AG10803 (cell line): ENCODE data around the gene TMEM121.

ENCODE experiments used
- DNase-seq: peaks from one replicate; pipeline ENCODE4 v3.0.0; 2010; ENCODE audit warnings: low read depth
- H3K4me3 ChIP-seq: 2 replicates; pipeline ENCODE4 v1.5.1; 2011; ENCODE audit warnings: mild to moderate bottlenecking, low read length, control low read depth
- TF ChIP-seq, protein P1 (sequence below): conservative IDR thresholded peaks from 2 replicates; pipeline ENCODE4 v1.5.1; 2011; ENCODE audit warnings: mild to moderate bottlenecking, low read length, control low read depth, inconsistent platforms

TMEM121 gene

DNA sequence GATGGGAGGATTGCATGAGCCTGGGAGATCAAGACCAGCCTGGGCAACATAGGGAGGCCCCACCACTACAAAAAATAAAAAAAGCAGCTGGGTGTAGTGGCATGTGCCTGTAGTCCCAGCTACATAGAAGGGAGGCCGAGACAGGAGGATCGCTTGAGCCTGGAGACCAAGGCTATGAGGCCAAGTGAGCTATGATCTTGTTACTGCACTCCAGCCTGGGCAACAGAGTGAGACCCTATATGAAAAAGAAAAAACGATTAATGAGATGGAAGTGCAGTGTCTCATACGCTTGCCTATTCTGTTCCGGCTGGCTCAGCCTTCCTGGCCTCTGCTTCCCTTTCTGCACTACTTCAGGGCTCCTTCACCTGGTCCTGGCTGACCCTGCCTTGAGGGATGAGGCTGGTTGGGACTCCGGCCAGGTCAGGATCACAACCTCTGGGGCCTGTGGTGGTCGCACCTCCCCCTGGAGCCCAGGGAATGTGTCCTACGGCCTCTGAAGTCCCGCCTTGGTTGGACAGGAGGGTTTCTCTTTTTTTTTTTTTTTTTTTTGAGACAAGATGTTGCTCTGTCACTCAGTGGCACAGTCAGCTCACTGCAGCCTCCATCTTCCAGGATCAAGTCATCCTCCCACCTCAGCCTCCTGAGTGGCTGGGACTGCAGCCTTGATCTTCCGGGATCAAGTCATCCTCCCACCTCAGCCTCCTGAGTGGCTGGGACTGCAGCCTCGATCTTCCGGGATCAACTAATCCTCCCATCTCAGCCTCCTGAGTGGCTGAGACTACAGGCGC is 24.7 kb upstream of the TMEM121 start:
- TF ChIP-seq, protein P1, sequence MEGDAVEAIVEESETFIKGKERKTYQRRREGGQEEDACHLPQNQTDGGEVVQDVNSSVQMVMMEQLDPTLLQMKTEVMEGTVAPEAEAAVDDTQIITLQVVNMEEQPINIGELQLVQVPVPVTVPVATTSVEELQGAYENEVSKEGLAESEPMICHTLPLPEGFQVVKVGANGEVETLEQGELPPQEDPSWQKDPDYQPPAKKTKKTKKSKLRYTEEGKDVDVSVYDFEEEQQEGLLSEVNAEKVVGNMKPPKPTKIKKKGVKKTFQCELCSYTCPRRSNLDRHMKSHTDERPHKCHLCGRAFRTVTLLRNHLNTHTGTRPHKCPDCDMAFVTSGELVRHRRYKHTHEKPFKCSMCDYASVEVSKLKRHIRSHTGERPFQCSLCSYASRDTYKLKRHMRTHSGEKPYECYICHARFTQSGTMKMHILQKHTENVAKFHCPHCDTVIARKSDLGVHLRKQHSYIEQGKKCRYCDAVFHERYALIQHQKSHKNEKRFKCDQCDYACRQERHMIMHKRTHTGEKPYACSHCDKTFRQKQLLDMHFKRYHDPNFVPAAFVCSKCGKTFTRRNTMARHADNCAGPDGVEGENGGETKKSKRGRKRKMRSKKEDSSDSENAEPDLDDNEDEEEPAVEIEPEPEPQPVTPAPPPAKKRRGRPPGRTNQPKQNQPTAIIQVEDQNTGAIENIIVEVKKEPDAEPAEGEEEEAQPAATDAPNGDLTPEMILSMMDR = no peak
- DNase-seq = no peak
- H3K4me3 ChIP-seq = no peak overlapping the region

DNA sequence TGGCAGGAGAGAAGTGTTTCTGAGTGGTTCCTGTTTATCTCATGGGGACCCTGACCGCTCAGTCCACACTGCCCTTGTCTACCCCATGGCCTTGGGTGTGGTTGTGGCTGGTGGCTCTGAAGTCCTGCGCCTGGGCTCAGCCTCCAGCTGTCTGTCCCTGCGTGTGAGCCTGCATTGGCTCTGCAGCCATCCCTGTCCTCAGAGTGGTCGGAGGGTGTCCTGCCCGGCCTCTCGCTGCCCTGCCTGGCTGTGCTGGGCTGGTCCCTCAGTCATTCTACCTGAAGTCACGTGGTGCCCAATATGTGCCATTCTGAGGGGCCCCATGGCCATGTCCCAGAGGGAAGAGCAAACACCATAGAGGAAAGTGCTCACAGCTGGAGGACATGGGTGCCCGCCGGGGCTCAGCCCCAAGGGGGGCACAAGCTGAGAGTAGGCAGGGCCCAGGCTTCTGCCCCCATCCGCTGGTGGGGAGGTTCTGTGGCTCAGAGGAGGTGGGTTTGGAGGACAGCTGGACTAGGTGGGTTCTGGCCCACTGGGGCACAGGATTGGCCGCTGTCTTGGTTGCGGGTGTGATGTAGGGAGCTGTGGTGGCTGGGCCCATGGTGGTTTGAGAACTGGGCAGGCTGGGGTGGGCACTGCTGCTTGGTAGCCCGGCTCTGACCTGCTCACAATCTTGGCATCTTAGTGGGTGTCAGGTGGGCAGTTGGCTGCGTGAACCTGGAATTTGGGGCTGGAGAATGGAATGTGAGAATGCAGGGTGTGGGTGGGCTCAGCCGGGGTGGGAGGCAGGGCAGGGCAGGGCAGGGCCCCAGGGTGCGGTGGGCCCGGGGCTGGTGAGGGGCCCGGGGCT is 23.7 kb upstream of the TMEM121 start:
- no peak overlapping the region for H3K4me3 ChIP-seq
- no peak for DNase-seq
- TF ChIP-seq, protein P1 = no peak

DNA sequence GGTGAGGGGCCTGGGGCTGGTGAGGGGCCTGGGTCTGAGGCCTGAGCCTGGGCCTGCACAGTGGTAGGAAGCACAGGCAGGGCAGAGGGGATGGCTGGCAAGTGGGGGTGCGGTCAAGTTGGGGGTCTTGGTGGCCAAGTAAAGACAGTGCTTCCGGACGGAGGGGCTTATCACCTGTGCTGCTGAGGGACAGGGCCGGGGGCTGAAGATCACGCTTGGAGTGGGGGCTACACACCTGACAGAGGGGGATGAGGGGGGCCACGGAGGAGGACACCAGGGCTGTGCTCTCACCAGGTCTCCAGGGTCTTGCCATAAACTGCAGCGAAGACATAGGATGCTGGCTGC is 23.1 kb upstream of the TMEM121 start:
- TF ChIP-seq, protein P1 = no peak
- H3K4me3 ChIP-seq = no peak overlapping the region
- no peak for DNase-seq

DNA sequence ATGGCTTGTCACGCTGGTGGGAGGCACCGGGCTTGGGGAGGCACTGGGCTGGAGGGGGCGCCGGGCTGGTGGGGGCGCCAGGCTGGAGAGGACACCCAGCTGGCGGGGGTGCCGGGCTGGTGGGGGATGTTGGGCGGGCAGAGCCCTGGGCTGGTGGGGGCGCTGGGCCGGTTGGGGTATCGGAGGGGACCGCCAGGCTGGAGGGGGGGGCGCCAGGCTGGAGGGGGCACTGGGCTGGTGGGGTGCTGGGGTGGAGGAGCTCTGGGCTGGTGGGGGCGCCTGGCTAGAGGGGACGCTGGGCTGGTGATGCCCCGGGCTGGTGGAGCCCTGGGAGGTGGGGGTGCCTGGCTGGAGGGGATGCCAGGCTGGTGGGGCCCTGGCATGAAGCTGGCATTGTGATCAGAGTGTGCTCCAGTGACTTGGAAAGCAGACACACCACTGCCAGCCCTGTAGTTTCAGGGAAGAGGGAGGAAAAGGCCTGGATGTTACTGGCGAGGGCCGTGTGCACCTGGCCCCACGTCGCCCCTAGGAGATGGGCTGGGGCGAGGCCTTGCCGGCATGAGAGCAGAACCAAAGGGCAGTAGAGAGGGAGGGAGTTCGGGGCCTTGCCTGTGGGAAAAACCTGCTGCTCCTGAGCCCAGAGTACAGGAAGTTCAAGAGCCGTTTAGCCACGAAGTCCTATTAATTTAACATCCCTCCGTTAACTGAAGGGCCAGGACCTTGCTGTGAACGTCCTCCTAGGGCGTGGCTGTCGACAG is 22.3 kb upstream of the TMEM121 start:
- no peak for DNase-seq
- TF ChIP-seq, protein P1 = no peak
- no peak overlapping the region for H3K4me3 ChIP-seq

DNA sequence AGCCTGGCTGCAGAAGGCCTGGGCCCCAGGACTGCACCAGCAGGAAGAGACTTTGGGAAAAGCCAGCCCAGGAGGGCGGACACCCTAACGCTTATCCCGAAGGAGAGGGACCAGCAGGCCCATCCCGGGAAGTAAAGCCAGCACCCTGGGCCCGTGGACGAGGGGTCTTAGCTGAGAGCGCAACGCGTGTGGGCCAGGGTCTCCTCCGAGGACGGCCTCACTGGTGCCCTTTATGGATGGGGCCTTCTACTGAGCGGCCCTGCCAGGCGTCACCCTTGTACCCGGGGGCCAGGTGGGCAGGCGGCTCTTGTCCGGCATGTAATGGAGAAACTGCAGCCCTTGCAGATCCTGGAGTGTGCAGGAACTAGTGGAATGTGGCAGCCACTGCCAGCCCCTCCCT is 21.3 kb upstream of the TMEM121 start:
- TF ChIP-seq, protein P1 = no peak
- DNase-seq = no peak
- no peak overlapping the region for H3K4me3 ChIP-seq

DNA sequence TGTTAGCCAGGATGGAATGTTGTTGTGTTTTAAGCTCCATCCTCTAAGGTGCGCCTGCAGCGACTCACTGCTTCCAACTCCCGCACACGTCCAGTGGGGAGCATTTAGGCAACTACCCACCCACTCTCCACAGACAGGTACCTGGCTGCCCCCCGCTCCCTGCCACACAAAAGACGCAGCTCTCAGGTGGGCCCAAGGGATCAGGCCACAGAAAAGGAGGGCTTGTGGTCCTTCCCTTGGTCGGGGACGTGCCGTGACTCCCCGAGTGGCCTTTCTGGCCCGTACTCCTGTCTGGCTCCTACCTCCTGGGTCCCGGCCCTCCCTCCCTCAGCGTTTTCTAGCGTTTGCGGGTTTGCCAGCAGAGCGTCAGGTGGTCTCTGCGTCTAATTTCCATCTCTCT is 19.1 kb upstream of the TMEM121 start:
- no peak for DNase-seq
- no peak overlapping the region for H3K4me3 ChIP-seq
- TF ChIP-seq, protein P1 = no peak
